ENCODE results near the gene SCARB1. TPM values are rescaled to one million over a fixed set of nuclear protein-coding genes. Genes with fewer than 3 reads are reported as not detected.

SCARB1 gene
- total and polyA plus RNA-seq, 9 donors, result 20.8 to 1,262 (median 81.7) TPM

DNA sequence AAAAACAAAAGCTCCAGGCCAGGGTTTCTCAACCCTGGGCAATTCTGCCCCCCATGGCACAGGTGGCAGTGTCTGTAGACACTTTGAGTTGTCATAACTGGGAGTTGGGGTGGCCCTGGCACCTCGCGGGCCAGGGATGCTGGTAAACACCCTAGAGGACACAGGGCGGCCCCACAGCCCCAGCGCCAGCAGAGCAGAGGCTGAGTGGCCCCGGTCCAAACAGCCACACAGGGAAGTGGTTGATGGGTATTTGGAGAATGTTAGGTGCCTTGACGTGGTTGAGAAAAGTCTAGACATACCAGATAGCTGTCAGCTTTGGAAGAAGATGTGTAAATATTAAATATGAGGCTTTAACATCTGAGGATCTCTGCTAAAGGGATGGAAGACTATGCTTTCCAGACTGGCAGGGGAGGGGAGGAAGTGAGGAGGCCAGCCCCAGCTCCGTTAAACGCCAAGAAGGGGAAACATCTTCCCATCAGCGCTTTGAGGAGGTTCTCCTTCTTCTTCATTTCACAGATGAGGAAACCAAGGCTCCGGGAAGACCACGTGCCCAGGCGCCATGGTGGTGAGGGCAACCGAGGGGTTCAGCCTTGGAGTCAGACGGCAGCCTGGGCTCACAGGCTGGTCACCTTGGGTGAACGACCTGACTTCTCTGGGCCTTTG, 103.7 kb downstream of the SCARB1 start:
- Histone ChIP-seq H3K4me3 (no peak overlapping the region), H3K27me3 (no peaks in the 10 kb centered on the region), H3K9me3 (no peaks in the 10 kb centered on the region), H3K27ac (no peak overlapping the region), H3K36me3 (no peaks in the 10 kb centered on the region), H3K4me1 (ENCODE audit: insufficient read depth) (peaks cover 2% of the 10 kb centered on the region)
- TF ChIP-seq EP300 (IDR thresholded peaks at IDR 0.05) (no peak), POLR2A (IDR thresholded peaks at IDR 0.05) (no peak)
- TF ChIP-seq, protein P1, sequence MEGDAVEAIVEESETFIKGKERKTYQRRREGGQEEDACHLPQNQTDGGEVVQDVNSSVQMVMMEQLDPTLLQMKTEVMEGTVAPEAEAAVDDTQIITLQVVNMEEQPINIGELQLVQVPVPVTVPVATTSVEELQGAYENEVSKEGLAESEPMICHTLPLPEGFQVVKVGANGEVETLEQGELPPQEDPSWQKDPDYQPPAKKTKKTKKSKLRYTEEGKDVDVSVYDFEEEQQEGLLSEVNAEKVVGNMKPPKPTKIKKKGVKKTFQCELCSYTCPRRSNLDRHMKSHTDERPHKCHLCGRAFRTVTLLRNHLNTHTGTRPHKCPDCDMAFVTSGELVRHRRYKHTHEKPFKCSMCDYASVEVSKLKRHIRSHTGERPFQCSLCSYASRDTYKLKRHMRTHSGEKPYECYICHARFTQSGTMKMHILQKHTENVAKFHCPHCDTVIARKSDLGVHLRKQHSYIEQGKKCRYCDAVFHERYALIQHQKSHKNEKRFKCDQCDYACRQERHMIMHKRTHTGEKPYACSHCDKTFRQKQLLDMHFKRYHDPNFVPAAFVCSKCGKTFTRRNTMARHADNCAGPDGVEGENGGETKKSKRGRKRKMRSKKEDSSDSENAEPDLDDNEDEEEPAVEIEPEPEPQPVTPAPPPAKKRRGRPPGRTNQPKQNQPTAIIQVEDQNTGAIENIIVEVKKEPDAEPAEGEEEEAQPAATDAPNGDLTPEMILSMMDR (IDR thresholded peaks at IDR 0.05), result no peak
- WGBS, 3 donors, result 86 to 88% (median 87%) methylated on average over 15 of the region's 15 CpGs
- no peak for DNase-seq
- intact Hi-C loops (cut with DNase I), result loop anchor here in 2 of 4 donors (10.0 kb wide), 3 partner anchors 195 to 405 kb away; partner anchors contain the start of gene NCOR2 (in 1 of the 2)

- Histone ChIP-seq H3K4me1 (ENCODE audit: insufficient read depth) (no peaks in the 10 kb centered on the region), H3K9me3 (no peaks in the 10 kb centered on the region), H3K27ac (no peak overlapping the region), H3K27me3 (no peaks in the 10 kb centered on the region), H3K36me3 (no peaks in the 10 kb centered on the region), H3K4me3 (no peak overlapping the region)
- intact Hi-C loops (cut with DNase I), result no loop called here
- 70 to 74% (median 71%) methylated on average over 32 of the region's 32 CpGs for WGBS, 3 donors
- DNase-seq, result no peak
- TF ChIP-seq, protein P1 (IDR thresholded peaks at IDR 0.05), result no peak
- TF ChIP-seq POLR2A (IDR thresholded peaks at IDR 0.05) (no peak), EP300 (IDR thresholded peaks at IDR 0.05) (no peak)
Measured at GRCh38 chr12:124758266-124759220, 105.1 kb downstream of the SCARB1 start.

DNA sequence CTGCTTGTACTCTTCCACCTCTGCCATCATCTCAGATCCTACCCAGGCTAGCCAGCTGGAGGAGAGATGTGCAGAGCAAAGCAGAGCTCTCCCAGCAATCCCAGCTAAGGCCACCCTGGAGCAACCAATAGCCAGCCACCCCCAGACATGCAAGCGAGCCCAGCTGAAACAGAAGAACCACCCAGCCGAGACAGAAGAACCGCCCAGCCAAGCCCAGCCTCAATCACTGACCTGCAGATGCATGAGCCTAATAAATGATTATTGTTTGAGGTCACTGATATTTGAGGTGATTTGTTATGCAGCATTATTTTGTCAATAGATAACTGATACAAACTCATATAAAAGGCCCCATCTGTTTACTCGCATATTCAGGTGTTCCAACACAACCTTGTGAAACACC, 106.3 kb downstream of the SCARB1 start:
- H3K4me3 ChIP-seq, result no peak overlapping the region
- H3K9me3 ChIP-seq, result no peaks in the 10 kb centered on the region
- no peak overlapping the region for H3K27ac ChIP-seq
- TF ChIP-seq, protein P1 (IDR thresholded peaks at IDR 0.05), result no peak
- TF ChIP-seq EP300 (IDR thresholded peaks at IDR 0.05), result no peak
- no peak for TF ChIP-seq POLR2A (IDR thresholded peaks at IDR 0.05)
- no peaks in the 10 kb centered on the region for H3K4me1 ChIP-seq (ENCODE audit: insufficient read depth)
- no peaks in the 10 kb centered on the region for H3K27me3 ChIP-seq
- H3K36me3 ChIP-seq, result no peaks in the 10 kb centered on the region
- 91 to 99% (median 96%) methylated on average over 4 of the region's 4 CpGs for WGBS, 3 donors
- intact Hi-C loops (cut with DNase I), result no loop called here
- DNase-seq, result no peak

- H3K4me1 ChIP-seq (ENCODE audit: insufficient read depth), result no peaks in the 10 kb centered on the region
- 90 to 98% (median 91%) methylated on average over 3 of the region's 3 CpGs for WGBS, 3 donors
- TF ChIP-seq, protein P1 (IDR thresholded peaks at IDR 0.05), result no peak
- TF ChIP-seq EP300 (IDR thresholded peaks at IDR 0.05) (no peak), POLR2A (IDR thresholded peaks at IDR 0.05) (no peak)
- H3K27ac ChIP-seq, result no peak overlapping the region
- DNase-seq, result no peak
- H3K36me3 ChIP-seq, result no peaks in the 10 kb centered on the region
- no peak overlapping the region for H3K4me3 ChIP-seq
- H3K9me3 ChIP-seq, result no peaks in the 10 kb centered on the region
- H3K27me3 ChIP-seq, result no peaks in the 10 kb centered on the region
- intact Hi-C loops (cut with DNase I), result no loop called here
Measured at GRCh38 chr12:124756760-124757159, 106.9 kb downstream of the SCARB1 start.
